Measurements from ENCODE around the gene TEX22. TPM values are rescaled to one million over a fixed set of nuclear protein-coding genes. Genes with fewer than 3 reads are reported as not detected.

Gene TEX22
- total RNA-seq: 0.43 and 0.82 TPM in 2 replicates

GRCh38 chr14:105398044-105398725, at the start of gene TEX22:
Gene TEX22 (plus strand): TSS chr14:105398538. CDS start chr14:105399341, 803 bp downstream.

GRCh38 chr14:105419195-105420091, 21.1 kb downstream of the TEX22 start, which contains the start of gene MTA1:
Gene MTA1 (plus strand): TSS chr14:105419827. CDS start chr14:105420036, 209 bp downstream.

Other genes starting within 250 kb of the TEX22 start
- 0.12 and 1.4 TPM in 2 replicates for gene JAG2, start 229.8 kb upstream of the TEX22 start, total RNA-seq
- 8.2 and 27.5 TPM in 2 replicates for gene NUDT14, start 217.2 kb upstream of the TEX22 start, total RNA-seq
- gene BTBD6, start 150.0 kb upstream of the TEX22 start, total RNA-seq: 45.9 and 57.3 TPM in 2 replicates
- 25.3 and 34.3 TPM in 2 replicates for gene BRF1, start 97.5 kb upstream of the TEX22 start, total RNA-seq
- 46.3 and 56.9 TPM in 2 replicates for gene PACS2, start 83.8 kb upstream of the TEX22 start, total RNA-seq
- 43.3 and 74.5 TPM in 2 replicates for gene MTA1, start 21.3 kb downstream of the TEX22 start, total RNA-seq
- 60.6 and 177 TPM in 2 replicates for gene CRIP2, start 76.3 kb downstream of the TEX22 start, total RNA-seq
- 2.2 and 7.5 TPM in 2 replicates for gene CRIP1, start 88.3 kb downstream of the TEX22 start, total RNA-seq
- gene TEDC1, start 92.7 kb downstream of the TEX22 start, total RNA-seq: 3.6 and 6.0 TPM in 2 replicates
- gene TMEM121, start 128.0 kb downstream of the TEX22 start, total RNA-seq: 8.2 and 11.5 TPM in 2 replicates